Measurements from ENCODE around the gene LRRC8C.
"Not testable (repeated sequence)": the region's sequence is repeated elsewhere in the genome, so short reads cannot be mapped to it uniquely, and the experiment has no call there.

Gene LRRC8C

DNA sequence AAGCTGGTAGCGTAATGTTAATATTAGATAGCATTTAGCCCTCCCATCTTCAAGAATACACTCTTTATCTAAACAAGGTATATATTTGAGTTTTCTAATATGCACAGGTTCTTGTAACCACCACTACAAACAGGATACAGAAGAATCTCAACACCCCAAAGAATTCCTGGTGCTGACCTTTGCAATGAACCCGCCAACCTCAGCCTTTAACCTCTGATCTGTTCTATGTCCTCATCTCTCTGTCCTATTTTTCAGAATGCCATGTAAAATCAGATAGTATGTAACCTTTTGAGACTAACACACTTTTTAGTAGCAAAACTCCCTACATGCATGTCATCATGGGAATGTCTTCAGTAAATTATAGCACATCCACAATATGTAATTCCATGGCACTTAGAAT lies 71.1 kb downstream of the LRRC8C start:
- no peak for DNase-seq (ENCODE audit: low read depth)

- DNase-seq (ENCODE audit: low read depth): not testable (repeated sequence)
Observed at GRCh38 chr1:89704885-89705284, 72.0 kb downstream of the LRRC8C start.

GRCh38 chr1:89705901-89706699 lies 73.2 kb downstream of the LRRC8C start:
- DNase-seq (ENCODE audit: low read depth): no peak

- DNase-seq (ENCODE audit: low read depth): no peak
Observed at GRCh38 chr1:89706700-89707012, 73.7 kb downstream of the LRRC8C start.

GRCh38 chr1:89708751-89709375 lies 75.9 kb downstream of the LRRC8C start:
- no peak for DNase-seq (ENCODE audit: low read depth)

DNA sequence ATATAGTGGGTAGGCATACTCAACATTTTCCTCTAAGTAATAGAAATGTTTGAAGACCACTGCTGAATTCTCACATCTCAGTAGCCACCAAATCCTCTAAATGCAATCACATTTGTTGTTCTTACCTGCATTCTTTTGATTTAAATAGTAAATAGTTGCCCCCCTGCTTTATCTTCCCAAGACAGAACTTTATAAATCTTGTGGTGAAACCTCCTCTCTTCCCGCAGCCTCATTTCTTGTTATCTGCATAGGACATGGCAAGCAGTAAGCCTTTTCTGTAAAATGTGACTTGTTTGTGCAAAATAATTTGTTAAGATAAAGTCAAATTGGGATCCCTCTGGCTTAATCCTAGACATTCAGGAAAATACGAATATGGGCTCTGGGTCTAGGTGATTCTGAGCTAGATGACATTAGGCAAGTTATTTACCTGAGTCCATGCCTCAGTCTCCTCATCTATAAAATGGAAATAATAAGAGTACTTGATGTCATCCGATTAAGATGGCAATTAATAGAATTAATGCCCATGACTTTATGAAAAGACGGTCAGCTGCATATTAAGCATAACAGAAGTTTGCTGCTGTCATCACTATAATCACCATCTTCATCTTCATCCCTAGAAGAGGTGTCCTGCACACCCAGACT lies 77.7 kb downstream of the LRRC8C start:
- no peak for DNase-seq (ENCODE audit: low read depth)

DNA sequence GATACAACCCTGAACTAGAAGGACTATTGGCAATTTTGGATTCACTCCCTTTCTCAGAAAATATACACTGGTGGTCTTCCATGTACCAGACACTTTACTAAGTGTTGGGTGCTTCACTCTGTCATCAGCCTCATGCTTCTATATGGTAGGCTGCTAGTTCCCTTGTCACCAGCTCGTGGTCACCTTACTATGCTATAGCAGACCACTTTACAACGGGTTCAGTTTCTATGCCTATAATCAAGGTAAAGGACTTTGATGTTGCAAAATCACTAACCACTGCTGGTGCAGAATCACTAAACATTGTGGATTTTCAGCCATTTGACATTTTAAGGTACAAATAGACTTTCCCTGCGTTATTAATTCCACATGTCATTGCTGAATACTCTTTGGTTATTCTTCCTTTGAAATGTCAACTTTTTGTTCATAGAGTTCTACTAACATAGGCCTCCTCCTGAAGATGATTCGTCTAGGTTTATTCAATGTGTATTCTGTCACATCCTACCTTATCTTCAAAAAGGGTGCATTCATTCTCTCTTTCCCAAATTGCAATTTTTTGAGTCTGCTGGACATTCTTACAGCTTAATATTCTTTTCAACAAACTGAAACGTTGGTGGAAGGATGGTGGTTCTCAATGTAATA lies 78.3 kb downstream of the LRRC8C start:
- DNase-seq (ENCODE audit: low read depth): no peak

DNA sequence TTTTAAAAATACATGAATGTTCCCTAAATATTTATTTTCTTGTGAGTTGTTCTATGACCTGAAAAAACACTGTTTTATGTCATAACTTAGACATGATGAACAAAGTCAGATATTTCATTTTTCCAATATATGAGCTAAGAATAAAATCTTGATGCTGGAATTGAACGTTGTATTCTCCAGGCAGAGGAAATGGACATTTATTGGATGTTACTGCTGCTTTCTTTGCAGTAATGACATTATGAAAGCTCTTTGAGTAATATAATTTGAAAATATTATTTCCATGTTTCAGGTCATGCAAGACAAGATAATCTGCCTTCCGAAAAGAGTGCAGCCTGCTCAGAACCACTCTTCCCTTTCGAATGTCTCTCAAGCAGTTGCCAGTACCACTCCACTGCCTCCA lies 79.5 kb downstream of the LRRC8C start:
- DNase-seq (ENCODE audit: low read depth): no peak

GRCh38 chr1:89715677-89716076 lies 82.8 kb downstream of the LRRC8C start:
- no peak for DNase-seq (ENCODE audit: low read depth)

GRCh38 chr1:89719502-89720306 lies 86.8 kb downstream of the LRRC8C start:
- DNase-seq (ENCODE audit: low read depth): no peak

GRCh38 chr1:89720839-89721238 lies 87.9 kb downstream of the LRRC8C start:
- no peak for DNase-seq (ENCODE audit: low read depth)

- DNase-seq (ENCODE audit: low read depth): peak; percentile 36
Observed at GRCh38 chr1:89721351-89721750, 88.4 kb downstream of the LRRC8C start.

DNA sequence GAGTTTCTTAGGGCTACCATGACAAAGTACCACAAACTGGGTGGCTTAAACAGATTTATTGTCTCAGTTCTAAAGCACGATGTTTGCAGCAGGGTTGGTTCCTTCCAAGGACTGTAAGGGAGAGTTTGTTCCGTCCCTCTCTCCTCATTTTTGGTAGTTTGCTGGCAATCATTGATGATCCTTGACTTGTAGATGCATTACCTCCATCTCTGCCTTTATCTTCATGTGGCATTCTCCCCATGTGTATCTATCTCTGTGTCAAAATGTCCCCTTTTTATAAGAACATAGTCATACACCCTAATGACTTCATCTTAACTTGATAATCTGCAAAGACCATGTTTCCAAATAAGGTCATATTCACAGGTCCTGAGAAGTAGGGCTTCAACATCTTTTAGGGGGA lies 90.2 kb downstream of the LRRC8C start:
- no peak for DNase-seq (ENCODE audit: low read depth)

DNA sequence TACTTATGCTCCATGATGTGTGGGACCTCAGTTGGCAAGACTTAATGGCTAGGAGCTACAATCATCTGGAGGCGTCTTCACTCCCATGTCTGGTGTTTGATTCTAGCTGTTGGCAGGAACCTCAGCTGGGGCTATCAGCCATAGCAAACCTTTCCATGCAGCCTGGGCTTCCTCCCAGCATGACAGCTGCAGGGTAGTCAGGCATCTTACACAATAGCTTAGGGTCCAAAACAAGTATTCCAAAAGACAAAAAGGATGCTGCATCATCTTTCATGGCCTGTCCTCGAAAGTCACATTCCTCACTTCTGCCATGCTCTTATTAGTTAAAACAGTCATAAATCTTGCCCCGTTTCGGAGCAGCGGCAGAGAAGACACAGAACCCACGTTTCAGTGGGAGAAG lies 90.9 kb downstream of the LRRC8C start:
- DNase-seq (ENCODE audit: low read depth): no peak

DNA sequence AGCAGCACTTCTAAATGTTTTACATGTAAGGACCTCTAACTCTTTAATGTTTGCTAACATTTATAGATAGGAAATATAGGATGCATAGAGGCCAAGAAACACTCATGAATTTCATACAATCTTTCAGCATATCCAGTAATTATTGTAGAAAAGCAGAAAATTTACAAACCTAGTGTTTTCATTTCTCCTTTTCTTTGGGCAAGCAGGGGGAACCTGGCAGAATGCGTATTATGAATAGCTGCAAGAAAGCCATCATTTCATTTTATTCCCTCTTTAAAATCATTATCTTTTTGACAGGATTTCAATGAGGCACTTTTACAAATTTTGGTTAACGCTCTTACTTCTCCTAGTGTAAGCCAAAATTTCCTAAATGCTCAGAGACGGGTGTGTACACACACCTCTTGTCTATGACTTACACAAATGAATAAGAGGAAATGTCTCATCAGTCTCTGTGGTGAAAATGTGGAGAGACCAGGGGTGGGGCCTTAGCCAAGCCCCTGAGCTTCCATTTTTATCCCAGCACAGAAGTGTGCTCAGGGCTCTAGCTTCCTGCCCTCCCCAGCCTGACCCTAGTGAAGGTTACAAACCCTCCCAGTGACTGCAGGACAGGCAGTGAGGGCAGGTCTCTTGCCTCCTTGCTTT lies 91.6 kb downstream of the LRRC8C start:
- DNase-seq (ENCODE audit: low read depth): peak; percentile 61

DNA sequence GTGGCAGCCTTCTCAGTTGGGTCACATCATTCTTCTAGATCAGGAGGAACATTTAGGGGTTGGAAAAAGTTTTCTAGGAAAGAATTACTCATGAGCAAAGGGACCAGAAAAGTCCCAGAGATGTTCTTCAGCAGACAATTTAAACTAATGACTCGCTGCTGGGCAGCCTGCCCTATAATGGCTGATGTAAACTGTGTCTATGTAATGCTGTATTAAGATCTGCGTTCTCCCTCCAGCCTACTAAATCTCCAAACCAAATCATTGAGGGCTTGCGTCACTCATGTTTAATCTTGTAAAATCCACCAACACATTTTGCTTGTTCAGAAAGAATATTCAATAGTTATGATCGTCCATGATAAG lies 92.1 kb downstream of the LRRC8C start:
- DNase-seq (ENCODE audit: low read depth): no peak

GRCh38 chr1:89725631-89726030 lies 92.7 kb downstream of the LRRC8C start:
- no peak for DNase-seq (ENCODE audit: low read depth)

- no peak for DNase-seq (ENCODE audit: low read depth)
Observed at GRCh38 chr1:89727517-89728312, 94.8 kb downstream of the LRRC8C start.

DNA sequence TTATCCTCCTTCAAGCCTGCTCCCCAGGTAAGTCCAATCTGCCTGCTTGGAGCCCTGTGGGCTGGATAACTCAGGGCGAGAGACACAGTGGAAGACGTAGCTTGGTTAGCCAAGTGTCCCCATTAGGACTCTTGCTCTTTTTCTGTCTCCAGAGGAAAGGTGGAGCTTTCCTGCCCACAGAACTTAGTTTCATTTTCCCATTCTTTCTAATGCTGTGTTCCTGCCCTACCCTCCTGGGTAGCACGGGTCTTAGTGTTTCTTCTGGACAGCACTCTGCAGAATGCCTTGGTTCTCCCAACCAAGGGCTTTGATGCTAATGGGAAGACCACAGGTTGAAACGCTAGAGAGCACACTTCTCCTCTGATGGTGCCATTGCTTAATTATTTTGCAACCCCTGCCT lies 95.5 kb downstream of the LRRC8C start:
- DNase-seq (ENCODE audit: low read depth): no peak

DNA sequence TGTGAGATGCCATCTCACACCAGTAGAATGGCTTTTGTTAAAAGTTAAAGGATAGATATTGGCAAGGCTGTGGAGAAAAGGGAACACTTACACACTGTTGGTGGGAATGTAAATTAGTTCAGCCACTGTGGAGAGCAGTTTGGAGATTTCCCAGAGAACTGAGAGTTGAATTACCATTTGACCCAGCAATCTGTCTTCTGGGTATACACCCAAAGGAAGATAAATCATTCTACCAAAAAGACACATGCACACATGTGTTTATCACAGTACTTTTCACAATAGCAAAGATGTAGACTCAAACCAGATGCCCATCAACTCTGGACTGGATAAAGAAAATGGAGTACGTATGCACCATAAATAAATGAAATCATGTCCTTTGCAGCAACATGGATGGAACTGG lies 99.3 kb downstream of the LRRC8C start:
- DNase-seq (ENCODE audit: low read depth): no peak

- no peak for DNase-seq (ENCODE audit: low read depth)
Observed at GRCh38 chr1:89732643-89733222, 99.8 kb downstream of the LRRC8C start.
